ENCODE measurements around the gene MIXL1.
"Not testable (repeated sequence)": the region's sequence is repeated elsewhere in the genome, so short reads cannot be mapped to it uniquely, and the experiment has no call there.

Gene MIXL1

GRCh38 chr1:226202666-226203065 is 20.8 kb upstream of the MIXL1 start:
- peak; percentile 35; the same call in 1 of the 2 replicates for TF ChIP-seq ZNF384 (IDR thresholded peaks at IDR 0.05)
- ChIA-PET POLR2A (interaction anchor here (1.3 kb wide), 2 partner anchors 106 to 108 kb away, joined by 3 to 5 read pairs; partner anchors contain the start of gene LIN9), CTCF (interaction anchor here (0.8 to 1.3 kb wide), 4 partner anchors 8 to 130 kb away, joined by 3 to 5 read pairs (median 4); no protein-coding TSS in a partner anchor)
- DNase-seq (ENCODE audit: extremely low spot score): not testable (repeated sequence)

DNA sequence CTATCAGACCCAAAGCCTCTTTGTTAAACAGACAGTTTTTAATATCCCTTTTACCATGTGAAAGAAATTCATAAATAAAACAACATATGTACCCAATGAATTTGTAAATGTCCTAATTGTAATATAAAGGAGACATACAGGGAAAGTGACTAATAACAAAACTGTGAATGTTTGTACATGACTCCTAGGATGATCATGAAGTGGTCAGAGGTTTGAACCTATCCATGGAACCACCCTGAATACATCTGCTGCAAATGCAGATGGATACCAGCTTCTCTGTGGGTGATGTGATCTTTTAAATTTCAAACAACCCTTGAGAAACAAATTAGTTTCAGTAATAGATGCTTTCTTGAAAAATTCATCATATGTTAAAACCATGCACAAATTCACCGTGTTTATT is 20.2 kb upstream of the MIXL1 start:
- TF ChIP-seq FOXM1 (IDR thresholded peaks at IDR 0.05; ENCODE audit: borderline replicate concordance): no peak
- ChIA-PET POLR2A (interaction anchor here (1.3 kb wide), 2 partner anchors 106 to 107 kb away, joined by 3 to 5 read pairs; partner anchors contain the start of gene LIN9), CTCF (interaction anchor here (1.0 to 1.3 kb wide), 3 partner anchors 8 to 130 kb away, joined by 3 to 5 read pairs (median 5); no protein-coding TSS in a partner anchor)
- DNase-seq (ENCODE audit: extremely low spot score): no peak

DNA sequence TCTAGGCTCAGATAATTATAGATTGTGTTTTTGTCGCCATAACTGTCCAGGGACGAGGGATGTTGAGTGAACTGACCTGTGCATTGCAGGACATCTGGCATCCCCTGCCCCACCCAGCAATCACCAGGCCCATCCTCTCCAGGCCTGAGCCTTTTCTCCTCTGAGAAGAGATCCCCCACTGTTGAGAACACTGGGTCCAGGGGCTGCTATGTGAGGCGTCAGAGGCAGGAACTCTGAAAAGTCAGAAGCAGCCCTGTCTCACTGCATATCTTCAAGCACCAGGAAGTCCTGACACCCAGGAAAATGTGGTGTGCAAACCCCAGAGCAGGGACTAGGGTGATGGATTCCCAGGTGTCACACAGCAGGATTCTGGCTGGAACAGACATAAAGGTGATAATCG is 19.8 kb upstream of the MIXL1 start:
- POLR2A ChIA-PET: no interaction called here
- no peak for TF ChIP-seq TARDBP (IDR thresholded peaks at IDR 0.05)
- no peak for TF ChIP-seq HDGF (IDR thresholded peaks at IDR 0.05; ENCODE audit: borderline replicate concordance)
- no peak for TF ChIP-seq NFRKB (IDR thresholded peaks at IDR 0.05)
- DNase-seq (ENCODE audit: extremely low spot score): no peak
- CTCF ChIA-PET: no interaction called here

- ChIA-PET POLR2A (no interaction called here), CTCF (interaction anchor here (0.8 kb wide), 1 partner anchor 95 kb away, joined by 9 read pairs; no protein-coding TSS in a partner anchor)
- DNase-seq (ENCODE audit: extremely low spot score): no peak
- no peak for TF ChIP-seq SUZ12 (IDR thresholded peaks at IDR 0.05)
- TF ChIP-seq BHLHE40 (IDR thresholded peaks at IDR 0.05; ENCODE audit: borderline replicate concordance): no peak
- no peak for TF ChIP-seq ZNF384 (IDR thresholded peaks at IDR 0.05)
- no peak for TF ChIP-seq TARDBP (IDR thresholded peaks at IDR 0.05)
- TF ChIP-seq, protein P1, sequence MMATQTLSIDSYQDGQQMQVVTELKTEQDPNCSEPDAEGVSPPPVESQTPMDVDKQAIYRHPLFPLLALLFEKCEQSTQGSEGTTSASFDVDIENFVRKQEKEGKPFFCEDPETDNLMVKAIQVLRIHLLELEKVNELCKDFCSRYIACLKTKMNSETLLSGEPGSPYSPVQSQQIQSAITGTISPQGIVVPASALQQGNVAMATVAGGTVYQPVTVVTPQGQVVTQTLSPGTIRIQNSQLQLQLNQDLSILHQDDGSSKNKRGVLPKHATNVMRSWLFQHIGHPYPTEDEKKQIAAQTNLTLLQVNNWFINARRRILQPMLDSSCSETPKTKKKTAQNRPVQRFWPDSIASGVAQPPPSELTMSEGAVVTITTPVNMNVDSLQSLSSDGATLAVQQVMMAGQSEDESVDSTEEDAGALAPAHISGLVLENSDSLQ (IDR thresholded peaks at IDR 0.05): no peak
- no peak for TF ChIP-seq FOXM1 (IDR thresholded peaks at IDR 0.05; ENCODE audit: borderline replicate concordance)
- TF ChIP-seq NFRKB (IDR thresholded peaks at IDR 0.05): no peak
- TF ChIP-seq ELF4 (IDR thresholded peaks at IDR 0.05): no peak
- TF ChIP-seq ARNT (IDR thresholded peaks at IDR 0.05): no peak
Measured at GRCh38 chr1:226204198-226204597, 19.3 kb upstream of the MIXL1 start.

- TF ChIP-seq BHLHE40 (IDR thresholded peaks at IDR 0.05; ENCODE audit: borderline replicate concordance) (no peak), FOXM1 (IDR thresholded peaks at IDR 0.05; ENCODE audit: borderline replicate concordance) (no peak), ZNF384 (IDR thresholded peaks at IDR 0.05) (no peak), SP1 (IDR thresholded peaks at IDR 0.05) (no peak), L3MBTL2 (conservative IDR thresholded peaks at IDR 0.05) (no peak), LEF1 (IDR thresholded peaks at IDR 0.05; ENCODE audit: borderline replicate concordance) (no peak), TARDBP (IDR thresholded peaks at IDR 0.05) (no peak), CTBP1 (IDR thresholded peaks at IDR 0.05; ENCODE audit: borderline replicate concordance) (no peak), NFRKB (IDR thresholded peaks at IDR 0.05) (no peak)
- no peak for DNase-seq (ENCODE audit: extremely low spot score)
- ChIA-PET CTCF (interaction anchor here (1.0 kb wide), 1 partner anchor 10 kb away, joined by 4 read pairs; no protein-coding TSS in a partner anchor), POLR2A (no interaction called here)
Measured at GRCh38 chr1:226207048-226207447, 16.4 kb upstream of the MIXL1 start.

GRCh38 chr1:226209307-226210059 is 14.0 kb upstream of the MIXL1 start:
- DNase-seq (ENCODE audit: extremely low spot score): no peak
- TF ChIP-seq, protein P1 (IDR thresholded peaks at IDR 0.05): no peak
- TF ChIP-seq FOXM1 (IDR thresholded peaks at IDR 0.05; ENCODE audit: borderline replicate concordance) (no peak), NFRKB (IDR thresholded peaks at IDR 0.05) (no peak), L3MBTL2 (conservative IDR thresholded peaks at IDR 0.05) (no peak)
- CTCF ChIA-PET: interaction anchor here (0.8 kb wide), 1 partner anchor 84 kb away, joined by 3 read pairs; no protein-coding TSS in a partner anchor
- POLR2A ChIA-PET: interaction anchor here (1.2 kb wide), 1 partner anchor 99 kb away, joined by 3 read pairs; no protein-coding TSS in a partner anchor

DNA sequence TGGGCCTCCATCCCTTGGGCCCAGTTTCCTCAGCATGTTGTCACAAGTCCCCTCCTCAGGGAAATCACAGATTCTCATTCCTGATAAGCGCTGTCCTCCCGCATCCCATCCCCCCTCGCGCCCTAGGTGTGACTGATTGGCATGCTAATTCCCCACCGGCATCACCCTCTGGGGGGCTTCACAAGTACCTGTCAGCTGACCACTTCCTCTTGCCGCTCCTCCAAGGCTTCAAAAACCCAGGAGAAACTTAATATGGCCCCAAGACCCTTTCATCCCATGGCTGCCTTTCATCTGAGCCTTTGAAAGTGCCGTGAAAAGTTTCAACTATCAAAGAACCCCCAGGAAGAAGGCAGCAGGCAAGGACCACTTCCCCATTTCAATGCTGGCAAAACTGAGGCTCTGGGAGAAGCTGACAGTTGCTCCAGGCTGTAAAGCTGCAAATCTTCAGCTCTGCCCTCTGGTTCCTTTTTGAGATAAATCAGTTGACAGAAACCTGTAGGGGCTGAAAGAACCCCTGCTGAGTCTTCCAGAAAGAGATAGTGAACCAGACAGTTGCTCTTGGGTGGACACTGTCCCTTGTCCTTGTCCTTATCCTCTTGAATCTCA is 12.8 kb upstream of the MIXL1 start:
- CTCF ChIA-PET: interaction anchor here (0.6 to 2.1 kb wide), 7 partner anchors 8 to 104 kb away, joined by 3 to 10 read pairs (median 3); no protein-coding TSS in a partner anchor
- POLR2A ChIA-PET: interaction anchor here (1.2 to 1.4 kb wide), 2 partner anchors 98 to 100 kb away, joined by 3 to 6 read pairs; partner anchors contain the start of gene LIN9

More for the DNA sequence above, 12.8 kb upstream of the MIXL1 start:
- no peak for DNase-seq (ENCODE audit: extremely low spot score)
- no peak for TF ChIP-seq CTBP1 (IDR thresholded peaks at IDR 0.05; ENCODE audit: borderline replicate concordance)
- no peak for TF ChIP-seq LEF1 (IDR thresholded peaks at IDR 0.05; ENCODE audit: borderline replicate concordance)
- TF ChIP-seq FOXM1 (IDR thresholded peaks at IDR 0.05; ENCODE audit: borderline replicate concordance): no peak
- TF ChIP-seq FOXK2 (IDR thresholded peaks at IDR 0.05): no peak
